ENCODE data around the gene ELFN1.

DNA sequence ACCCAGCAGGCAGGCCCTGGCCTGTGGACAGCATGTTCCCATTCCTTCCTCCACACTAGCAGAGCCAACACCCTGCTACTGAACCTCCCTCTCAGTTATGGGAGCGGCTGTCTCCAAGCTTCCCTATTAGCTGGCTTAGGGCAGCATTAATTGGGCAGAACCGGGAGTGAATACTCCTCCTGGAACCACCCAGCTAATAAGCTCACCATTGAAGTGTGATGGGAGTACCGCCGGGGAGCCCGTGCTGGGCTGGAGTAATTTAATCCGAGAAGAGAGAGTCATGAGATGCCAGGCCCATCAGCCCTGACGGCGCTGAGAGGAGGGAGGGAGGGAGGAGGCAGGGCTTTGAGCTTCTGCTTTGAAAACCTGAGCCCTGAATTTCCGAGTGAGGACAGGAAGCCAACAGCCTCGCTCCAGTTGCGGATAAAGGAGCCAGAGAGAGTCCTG lies 31.8 kb upstream of the ELFN1 start:
- TF ChIP-seq EP300 (IDR thresholded peaks at IDR 0.05) (no peak), POLR2A (IDR thresholded peaks at IDR 0.05) (no peak)

Measured in gastroesophageal sphincter (tissue), 2 donors.